Measurements from ENCODE around the gene PIH1D2.
"Not testable (repeated sequence)": the region's sequence is repeated elsewhere in the genome, so short reads cannot be mapped to it uniquely, and the experiment has no call there.

PIH1D2 gene

GRCh38 chr11:112073941-112074811, at the start of gene PIH1D2, which contains the start of gene NKAPD1:
Gene PIH1D2, minus strand, starts transcription at chr11:112074017. Its CDS starts 843 bp downstream, at chr11:112073174.
Gene NKAPD1, plus strand, starts transcription at chr11:112074299. Its CDS starts 1,276 bp downstream, at chr11:112075575.
- DNase-seq, result peak; percentile 93

- DNase-seq, result no peak
Observed at GRCh38 chr11:112123129-112123528, 49.3 kb upstream of the PIH1D2 start.

- DNase-seq, result no peak
Observed at GRCh38 chr11:112121981-112122615, 48.3 kb upstream of the PIH1D2 start.

- DNase-seq, result peak; percentile 17
Observed at GRCh38 chr11:112118176-112118575, 44.4 kb upstream of the PIH1D2 start.

- DNase-seq, result no peak
Observed at GRCh38 chr11:112115386-112115785, 41.6 kb upstream of the PIH1D2 start.

- no peak for DNase-seq
Observed at GRCh38 chr11:112114460-112114859, 40.6 kb upstream of the PIH1D2 start.

GRCh38 chr11:112113539-112114457, 40.0 kb upstream of the PIH1D2 start:
- peak; percentile 84 for DNase-seq

- DNase-seq, result no peak
Observed at GRCh38 chr11:112106070-112106469, 32.3 kb upstream of the PIH1D2 start.

- no peak for DNase-seq
Observed at GRCh38 chr11:112103446-112103845, 29.6 kb upstream of the PIH1D2 start.

- DNase-seq, result no peak
Observed at GRCh38 chr11:112100462-112100861, 26.6 kb upstream of the PIH1D2 start.

- DNase-seq, result no peak
Observed at GRCh38 chr11:112097734-112098528, 24.1 kb upstream of the PIH1D2 start.

GRCh38 chr11:112096194-112096593, 22.4 kb upstream of the PIH1D2 start:
- DNase-seq, result no peak

- not testable (repeated sequence) for DNase-seq
Observed at GRCh38 chr11:112095302-112095701, 21.5 kb upstream of the PIH1D2 start.

GRCh38 chr11:112087212-112087611, 13.4 kb upstream of the PIH1D2 start:
- no peak for DNase-seq

- peak; percentile 98 for DNase-seq
Observed at GRCh38 chr11:112086422-112087191, 12.8 kb upstream of the PIH1D2 start, which contains the start of the genes SDHD and TIMM8B. Gene SDHD, plus strand, starts transcription at chr11:112086873. Its CDS starts 35 bp downstream, at chr11:112086908. Gene TIMM8B, minus strand, starts transcription at chr11:112086756. Its CDS starts 33 bp downstream, at chr11:112086723.

GRCh38 chr11:112085822-112086421, 12.1 kb upstream of the PIH1D2 start:
- peak; percentile 65 for DNase-seq

GRCh38 chr11:112082729-112083128, 8.9 kb upstream of the PIH1D2 start:
- no peak for DNase-seq

GRCh38 chr11:112062923-112063322, 10.9 kb downstream of the PIH1D2 start:
- no peak for DNase-seq

GRCh38 chr11:112058103-112058502, 15.7 kb downstream of the PIH1D2 start:
- no peak for DNase-seq

GRCh38 chr11:112057170-112057569, 16.6 kb downstream of the PIH1D2 start:
- DNase-seq, result no peak

GRCh38 chr11:112051768-112052167, 22.0 kb downstream of the PIH1D2 start:
- no peak for DNase-seq

All from DMS53 (cell line).